ENCODE results near the gene TMPRSS7. TPM values are rescaled to one million over a fixed set of nuclear protein-coding genes. Genes with fewer than 3 reads are reported as not detected.
A peak's percentile ranks its signal among the peaks of the same experiment; 100 is the strongest.

TMPRSS7 gene
- total RNA-seq, 4 donors from 2014 or later, result not detected

- Histone ChIP-seq H3K36me3 (peaks cover 0 to 34% (median 0%) of the 10 kb centered on the region in 3 donors), H3K4me1 (peaks cover 0 to 11% (median 0%) of the 10 kb centered on the region in 3 donors), H3K4me3 (no peak overlapping the region), H3K27me3 (no peaks in the 10 kb centered on the region), H3K9me3 (no peaks in the 10 kb centered on the region), H3K27ac (no peak overlapping the region)
- intact Hi-C loops (cut with DNase I), result no loop called here
- TF ChIP-seq, protein P1, sequence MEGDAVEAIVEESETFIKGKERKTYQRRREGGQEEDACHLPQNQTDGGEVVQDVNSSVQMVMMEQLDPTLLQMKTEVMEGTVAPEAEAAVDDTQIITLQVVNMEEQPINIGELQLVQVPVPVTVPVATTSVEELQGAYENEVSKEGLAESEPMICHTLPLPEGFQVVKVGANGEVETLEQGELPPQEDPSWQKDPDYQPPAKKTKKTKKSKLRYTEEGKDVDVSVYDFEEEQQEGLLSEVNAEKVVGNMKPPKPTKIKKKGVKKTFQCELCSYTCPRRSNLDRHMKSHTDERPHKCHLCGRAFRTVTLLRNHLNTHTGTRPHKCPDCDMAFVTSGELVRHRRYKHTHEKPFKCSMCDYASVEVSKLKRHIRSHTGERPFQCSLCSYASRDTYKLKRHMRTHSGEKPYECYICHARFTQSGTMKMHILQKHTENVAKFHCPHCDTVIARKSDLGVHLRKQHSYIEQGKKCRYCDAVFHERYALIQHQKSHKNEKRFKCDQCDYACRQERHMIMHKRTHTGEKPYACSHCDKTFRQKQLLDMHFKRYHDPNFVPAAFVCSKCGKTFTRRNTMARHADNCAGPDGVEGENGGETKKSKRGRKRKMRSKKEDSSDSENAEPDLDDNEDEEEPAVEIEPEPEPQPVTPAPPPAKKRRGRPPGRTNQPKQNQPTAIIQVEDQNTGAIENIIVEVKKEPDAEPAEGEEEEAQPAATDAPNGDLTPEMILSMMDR (IDR thresholded peaks at IDR 0.05), result no peak
- no peak for TF ChIP-seq POLR2A (IDR thresholded peaks at IDR 0.05)
- 95 to 96% methylated on average over 2 of the region's 2 CpGs for WGBS, 2 donors
- no peak for DNase-seq
Observed at GRCh38 chr3:112123548-112123947, 89.0 kb downstream of the TMPRSS7 start.

DNA sequence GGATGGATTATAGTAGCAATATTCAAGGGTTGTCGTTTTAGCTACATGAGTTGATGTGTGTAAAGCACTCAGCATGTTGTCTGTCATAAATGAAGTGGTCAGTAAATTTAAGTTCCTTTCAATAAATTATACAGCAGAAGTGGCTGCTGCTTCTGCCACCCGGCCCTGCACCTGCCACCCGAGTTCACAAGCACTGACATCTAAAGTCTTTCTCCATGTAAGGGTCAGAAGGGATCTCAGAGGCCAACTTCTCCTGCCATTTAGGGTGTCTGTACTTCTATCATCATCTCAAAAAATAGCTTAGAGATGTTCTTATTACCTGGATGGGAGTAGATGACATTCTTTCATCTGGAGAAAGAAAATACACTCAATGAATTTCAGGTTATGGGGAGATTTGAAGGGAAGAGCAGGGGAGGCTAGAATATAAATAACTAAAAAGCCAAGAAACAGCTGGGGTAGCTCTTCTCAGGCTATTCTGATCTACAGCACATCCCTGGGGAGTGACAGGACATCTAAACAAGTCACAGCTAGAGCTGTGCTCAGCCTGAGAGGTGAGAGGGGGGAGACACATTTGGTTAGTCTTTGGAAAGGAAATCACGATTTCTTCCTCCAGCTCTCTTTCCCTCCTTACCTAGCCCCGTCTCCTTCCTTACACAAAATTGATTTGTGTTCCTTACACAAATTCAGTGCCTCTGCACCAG lies 90.5 kb downstream of the TMPRSS7 start:
- H3K27ac ChIP-seq, result no peak overlapping the region
- DNase-seq, result no peak
- H3K4me1 ChIP-seq, result peaks cover 0 to 16% (median 0%) of the 10 kb centered on the region in 3 donors
- intact Hi-C loops (cut with DNase I), result no loop called here
- 64 to 76% methylated on average over 5 of the region's 5 CpGs for WGBS, 2 donors
- H3K4me3 ChIP-seq, result no peak overlapping the region
- TF ChIP-seq, protein P1 (IDR thresholded peaks at IDR 0.05), result no peak
- no peak for TF ChIP-seq POLR2A (IDR thresholded peaks at IDR 0.05)
- no peaks in the 10 kb centered on the region for H3K27me3 ChIP-seq
- H3K36me3 ChIP-seq, result peaks cover 0 to 24% (median 0%) of the 10 kb centered on the region in 3 donors
- H3K9me3 ChIP-seq, result no peaks in the 10 kb centered on the region

DNA sequence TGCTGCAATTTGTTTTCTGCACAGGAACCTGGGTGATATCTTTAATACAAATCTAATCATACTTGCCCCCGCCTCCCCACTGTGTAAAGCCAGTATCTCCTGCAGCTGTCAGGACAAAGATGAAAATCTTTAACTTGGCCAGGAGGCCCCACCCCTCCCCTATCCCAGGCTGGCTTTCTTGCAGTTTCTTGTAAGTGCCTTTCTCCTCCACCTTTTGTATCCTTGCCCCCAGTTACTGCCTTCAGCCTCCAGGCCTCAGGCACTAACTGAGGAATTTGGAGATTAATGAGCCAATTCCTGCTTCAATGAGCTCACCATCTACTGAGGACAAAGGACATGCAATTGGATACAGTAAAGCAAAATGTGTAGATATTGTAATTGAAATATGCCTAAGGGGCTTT lies 92.0 kb downstream of the TMPRSS7 start:
- H3K27ac ChIP-seq, result no peak overlapping the region
- H3K27me3 ChIP-seq, result no peaks in the 10 kb centered on the region
- peaks cover 0 to 16% (median 0%) of the 10 kb centered on the region in 3 donors for H3K4me1 ChIP-seq
- H3K4me3 ChIP-seq, result no peak overlapping the region
- H3K9me3 ChIP-seq, result no peaks in the 10 kb centered on the region
- H3K36me3 ChIP-seq, result peaks cover 0 to 19% (median 0%) of the 10 kb centered on the region in 3 donors
- intact Hi-C loops (cut with DNase I), result no loop called here
- WGBS, 2 donors, result 25 to 78% methylated on average over 1 of the region's 1 CpG
- no peak for DNase-seq
- TF ChIP-seq, protein P1 (IDR thresholded peaks at IDR 0.05), result no peak
- no peak for TF ChIP-seq POLR2A (IDR thresholded peaks at IDR 0.05)

- H3K4me3 ChIP-seq, result peak overlapping the region in 1 of 4 donors; percentile 16
- H3K27ac ChIP-seq, result no peak overlapping the region
- no peak for DNase-seq
- intact Hi-C loops (cut with DNase I), result no loop called here
- 53 to 68% methylated on average over 10 of the region's 10 CpGs for WGBS, 2 donors
- H3K36me3 ChIP-seq, result peaks cover 0 to 14% (median 0%) of the 10 kb centered on the region in 3 donors
- H3K4me1 ChIP-seq, result peaks cover 0 to 19% (median 0%) of the 10 kb centered on the region in 3 donors
- H3K27me3 ChIP-seq, result no peaks in the 10 kb centered on the region
- no peaks in the 10 kb centered on the region for H3K9me3 ChIP-seq
- no peak for TF ChIP-seq POLR2A (IDR thresholded peaks at IDR 0.05)
- TF ChIP-seq, protein P1 (IDR thresholded peaks at IDR 0.05), result no peak
Observed at GRCh38 chr3:112127522-112128494, 93.3 kb downstream of the TMPRSS7 start.
